ENCODE results near the gene FUT1. TPM values are rescaled to one million over a fixed set of nuclear protein-coding genes. Genes with fewer than 3 reads are reported as not detected.

FUT1 gene
- total RNA-seq, 4 donors from 2014 or later: 2.2 to 7.1 (median 5.3) TPM

- DNase-seq (ENCODE audit: low spot score): peak; percentile 85
- TF ChIP-seq CTCF (IDR thresholded peaks at IDR 0.05): no peak
- peak; percentile 85 for ATAC-seq (ENCODE audit: low FRiP score)
Observed at GRCh38 chr19:48738557-48739403, 13.7 kb downstream of the FUT1 start.

- TF ChIP-seq CTCF (IDR thresholded peaks at IDR 0.05): no peak
- no peak for ATAC-seq (ENCODE audit: low FRiP score)
Observed at GRCh38 chr19:48737360-48737998, 15.0 kb downstream of the FUT1 start.

GRCh38 chr19:48735031-48735615, 17.3 kb downstream of the FUT1 start:
- ATAC-seq (ENCODE audit: low FRiP score) (no peak), DNase-seq (ENCODE audit: low spot score) (no peak)
- TF ChIP-seq CTCF (IDR thresholded peaks at IDR 0.05): no peak

More at GRCh38 chr19:48737360-48737998, 15.0 kb downstream of the FUT1 start:
- DNase-seq (ENCODE audit: low spot score): no peak

GRCh38 chr19:48734625-48735024, 17.8 kb downstream of the FUT1 start:
- TF ChIP-seq CTCF (IDR thresholded peaks at IDR 0.05): no peak
- ATAC-seq (ENCODE audit: low FRiP score): no peak

GRCh38 chr19:48731452-48731851, 21.0 kb downstream of the FUT1 start:
- no peak for TF ChIP-seq CTCF (IDR thresholded peaks at IDR 0.05)
- no peak for ATAC-seq (ENCODE audit: low FRiP score)
- no peak for DNase-seq (ENCODE audit: low spot score)

More at GRCh38 chr19:48734625-48735024, 17.8 kb downstream of the FUT1 start:
- DNase-seq (ENCODE audit: low spot score): no peak

- ATAC-seq (ENCODE audit: low FRiP score) (peak; percentile 27), DNase-seq (ENCODE audit: low spot score) (no peak)
Observed at GRCh38 chr19:48728911-48729664, 23.4 kb downstream of the FUT1 start.

More at GRCh38 chr19:48728911-48729664, 23.4 kb downstream of the FUT1 start:
- no peak for TF ChIP-seq CTCF (IDR thresholded peaks at IDR 0.05)
